NCI-H345 (cell line): Measurements from ENCODE around the gene TBC1D21.
"Not testable (repeated sequence)": the region's sequence is repeated elsewhere in the genome, so short reads cannot be mapped to it uniquely, and the experiment has no call there.

Source experiments
- DNase-seq: peaks from one replicate; lab custom pipeline; 2025; lab: John Stamatoyannopoulos, UW

TBC1D21 gene

GRCh38 chr15:73930790-73931281 lies 57.5 kb downstream of the TBC1D21 start:
- no peak for DNase-seq

DNA sequence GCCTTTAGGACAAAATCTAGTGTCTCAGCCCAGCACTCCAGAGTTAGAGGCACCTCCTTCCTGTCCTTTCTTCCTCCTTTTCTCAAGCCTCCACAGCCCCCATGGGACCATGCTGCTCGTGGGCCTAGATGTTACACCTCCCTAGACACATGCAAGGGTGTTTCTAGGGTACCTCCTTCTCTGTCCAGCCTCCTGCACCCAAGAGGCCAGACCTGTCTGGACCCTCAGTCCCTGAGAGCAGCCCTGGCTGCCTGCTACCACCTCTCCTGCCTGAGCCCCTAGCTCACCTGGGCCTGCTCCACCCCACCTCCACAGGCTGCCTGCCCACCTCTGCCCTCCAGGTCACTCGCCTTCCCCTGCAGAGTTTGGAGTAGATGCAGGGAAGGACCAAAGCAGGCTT lies 58.1 kb downstream of the TBC1D21 start:
- DNase-seq = no peak

- no peak for DNase-seq
Measured at GRCh38 chr15:73932381-73933191, 59.2 kb downstream of the TBC1D21 start.

- DNase-seq = no peak
Measured at GRCh38 chr15:73934281-73934680, 60.9 kb downstream of the TBC1D21 start.

GRCh38 chr15:73935547-73935946 lies 62.2 kb downstream of the TBC1D21 start:
- no peak for DNase-seq

- DNase-seq = no peak
Measured at GRCh38 chr15:73936181-73936580, 62.8 kb downstream of the TBC1D21 start.

- DNase-seq = no peak
Measured at GRCh38 chr15:73936588-73937290, 63.4 kb downstream of the TBC1D21 start.

- DNase-seq = no peak
Measured at GRCh38 chr15:73937296-73937695, 63.9 kb downstream of the TBC1D21 start.

DNA sequence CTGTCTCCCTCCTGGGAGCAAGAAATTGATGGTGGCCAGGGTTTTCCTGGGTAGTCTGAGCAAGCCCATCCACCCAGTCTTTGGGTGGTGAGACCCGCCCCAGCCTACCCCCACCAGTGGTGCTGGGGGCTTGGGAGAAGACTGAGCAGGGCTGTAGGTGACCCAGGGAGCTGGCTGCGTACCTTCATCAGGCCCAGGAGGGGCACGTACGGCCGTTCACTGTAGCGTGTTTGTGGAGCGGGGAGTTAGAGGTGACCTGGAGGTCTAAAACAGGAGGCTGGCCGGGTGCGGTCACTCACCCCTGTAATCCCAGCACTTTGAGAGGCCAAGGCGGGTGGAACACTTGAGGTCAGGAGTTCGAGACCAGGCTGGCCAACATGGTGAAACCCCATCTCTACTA lies 64.4 kb downstream of the TBC1D21 start:
- DNase-seq = no peak

- DNase-seq = not testable (repeated sequence)
Measured at GRCh38 chr15:73938516-73938915, 65.2 kb downstream of the TBC1D21 start.
